HG03378 (cell line): ENCODE measurements around the gene SCYL2.

ENCODE experiments used
- ATAC-seq: cut with Tn5 transposase; IDR thresholded peaks from one replicate; pipeline ENCODE4 v1.9.1; 2021; ENCODE audit warnings: mild to moderate bottlenecking, moderate library complexity; ENCODE audit not compliant: unreplicated experiment

Gene SCYL2

GRCh38 chr12:100371146-100371545 lies 104.2 kb downstream of the SCYL2 start:
- ATAC-seq: no peak

GRCh38 chr12:100372853-100373640 lies 106.1 kb downstream of the SCYL2 start:
- no peak for ATAC-seq

- ATAC-seq: no peak
Measured at GRCh38 chr12:100375038-100375735, 108.2 kb downstream of the SCYL2 start.

GRCh38 chr12:100376161-100376560 lies 109.2 kb downstream of the SCYL2 start:
- no peak for ATAC-seq

- ATAC-seq: no peak
Measured at GRCh38 chr12:100381379-100381778, 114.4 kb downstream of the SCYL2 start.

- no peak for ATAC-seq
Measured at GRCh38 chr12:100382338-100382737, 115.4 kb downstream of the SCYL2 start.

GRCh38 chr12:100383586-100384558 lies 116.9 kb downstream of the SCYL2 start:
- ATAC-seq: no peak

GRCh38 chr12:100384559-100384935 lies 117.6 kb downstream of the SCYL2 start:
- no peak for ATAC-seq

GRCh38 chr12:100388382-100388781 lies 121.4 kb downstream of the SCYL2 start:
- no peak for ATAC-seq
